ENCODE results near the gene PAPOLG.
"Not testable (repeated sequence)": the region's sequence is repeated elsewhere in the genome, so short reads cannot be mapped to it uniquely, and the experiment has no call there.

PAPOLG gene

GRCh38 chr2:60775048-60775639, 19.1 kb downstream of the PAPOLG start:
- DNase-seq (ENCODE audit: low spot score), result no peak

GRCh38 chr2:60778352-60778751, 22.3 kb downstream of the PAPOLG start:
- no peak for DNase-seq (ENCODE audit: low spot score)

- no peak for DNase-seq (ENCODE audit: low spot score)
Measured at GRCh38 chr2:60779426-60779825, 23.4 kb downstream of the PAPOLG start.

- no peak for DNase-seq (ENCODE audit: low spot score)
Measured at GRCh38 chr2:60780721-60781120, 24.7 kb downstream of the PAPOLG start.

GRCh38 chr2:60793169-60793568, 37.1 kb downstream of the PAPOLG start:
- DNase-seq (ENCODE audit: low spot score), result no peak

GRCh38 chr2:60794271-60794863, 38.3 kb downstream of the PAPOLG start:
- DNase-seq (ENCODE audit: low spot score), result peak; percentile 26

GRCh38 chr2:60796573-60797509, 40.8 kb downstream of the PAPOLG start:
- DNase-seq (ENCODE audit: low spot score), result no peak

- no peak for DNase-seq (ENCODE audit: low spot score)
Measured at GRCh38 chr2:60804473-60804872, 48.4 kb downstream of the PAPOLG start.

- no peak for DNase-seq (ENCODE audit: low spot score)
Measured at GRCh38 chr2:60806595-60806987, 50.5 kb downstream of the PAPOLG start.

GRCh38 chr2:60806988-60807681, 51.1 kb downstream of the PAPOLG start:
- DNase-seq (ENCODE audit: low spot score), result no peak

GRCh38 chr2:60808330-60808801, 52.3 kb downstream of the PAPOLG start:
- DNase-seq (ENCODE audit: low spot score), result no peak

GRCh38 chr2:60811491-60812375, 55.7 kb downstream of the PAPOLG start:
- DNase-seq (ENCODE audit: low spot score), result no peak

- DNase-seq (ENCODE audit: low spot score), result not testable (repeated sequence)
Measured at GRCh38 chr2:60817191-60817590, 61.1 kb downstream of the PAPOLG start.

- no peak for DNase-seq (ENCODE audit: low spot score)
Measured at GRCh38 chr2:60818272-60818671, 62.2 kb downstream of the PAPOLG start.

GRCh38 chr2:60819155-60819862, 63.2 kb downstream of the PAPOLG start:
- no peak for DNase-seq (ENCODE audit: low spot score)

- DNase-seq (ENCODE audit: low spot score), result no peak
Measured at GRCh38 chr2:60819936-60820335, 63.9 kb downstream of the PAPOLG start.

GRCh38 chr2:60820416-60821132, 64.5 kb downstream of the PAPOLG start:
- no peak for DNase-seq (ENCODE audit: low spot score)

- DNase-seq (ENCODE audit: low spot score), result no peak
Measured at GRCh38 chr2:60821133-60821469, 65.0 kb downstream of the PAPOLG start.

- no peak for DNase-seq (ENCODE audit: low spot score)
Measured at GRCh38 chr2:60821587-60822302, 65.7 kb downstream of the PAPOLG start.
